GM20431 (cell line): ENCODE results near the gene ALPG.
"Not testable (repeated sequence)": the region's sequence is repeated elsewhere in the genome, so short reads cannot be mapped to it uniquely, and the experiment has no call there.

Experiments
- in situ Hi-C: fragments of 300-500 bp; cut with MseI, MboI; formaldehyde crosslinking; loops from one replicate; pipeline ENCODE4 v1.15.0; 2020; ENCODE audit warnings: low sequenced_read_pairs; ENCODE audit not compliant: unreplicated experiment

Gene ALPG

DNA sequence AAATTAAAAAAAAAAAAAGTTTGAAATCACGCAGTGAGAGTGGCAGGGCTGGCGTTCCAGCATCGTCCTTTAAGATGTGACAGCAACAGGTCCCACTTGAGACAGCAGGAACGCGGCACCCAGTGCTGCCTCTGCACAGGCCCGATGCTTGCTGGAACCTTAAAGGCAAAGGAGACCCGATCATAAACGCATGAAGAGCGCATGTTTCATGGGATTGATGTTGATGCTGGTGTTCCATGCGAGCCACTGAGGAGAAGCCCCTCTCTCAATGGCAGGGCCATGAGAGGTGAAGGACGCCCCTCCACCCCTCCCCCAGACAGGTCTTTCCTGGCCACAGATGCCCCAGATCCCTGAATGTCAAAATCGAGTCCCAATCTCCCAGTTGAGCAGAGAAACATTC is 31.4 kb downstream of the ALPG start:
- in situ Hi-C loops, result no loop called here

DNA sequence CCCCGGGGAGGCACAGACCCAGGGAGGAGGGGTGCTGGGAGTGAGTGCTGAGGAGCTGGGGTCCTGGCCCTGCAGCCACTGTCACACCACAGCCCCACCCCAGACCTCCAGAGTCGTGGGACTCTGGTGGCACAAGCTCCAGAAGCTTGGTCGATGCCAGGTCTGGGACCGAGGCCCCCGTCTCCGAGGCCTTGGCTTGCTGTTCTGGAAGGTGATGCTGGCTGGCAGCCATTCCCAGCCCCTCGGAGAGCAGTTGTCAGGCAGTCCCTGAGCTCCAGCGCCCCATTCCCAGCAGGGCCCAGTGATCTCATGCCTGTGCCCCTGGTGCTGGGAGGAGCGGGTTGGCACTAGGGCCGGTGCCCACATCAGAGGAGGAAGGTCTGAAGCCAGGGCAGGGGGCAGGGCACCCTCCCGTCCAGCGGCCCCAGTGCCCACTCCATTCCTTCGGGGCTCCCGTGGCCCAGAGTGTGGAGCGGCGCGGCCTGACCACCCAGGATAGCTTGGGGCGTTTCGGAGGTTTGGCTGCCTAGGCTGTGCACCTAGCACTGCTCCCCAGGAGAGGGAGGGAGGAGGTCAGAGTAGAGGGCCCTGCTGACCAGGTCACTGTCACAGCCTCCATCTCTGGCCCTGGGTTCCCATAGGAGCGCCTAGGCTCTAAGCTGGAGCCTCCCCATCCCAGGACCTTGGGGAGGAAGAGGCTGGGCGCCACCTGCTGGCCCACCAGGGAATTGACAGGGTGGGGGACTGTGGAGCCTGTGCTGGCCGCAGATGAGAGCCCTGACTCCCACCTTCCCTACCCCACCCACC is 32.5 kb downstream of the ALPG start:
- in situ Hi-C loops, result no loop called here

- in situ Hi-C loops, result no loop called here
Observed at GRCh38 chr2:232439758-232440135, 33.1 kb downstream of the ALPG start.

DNA sequence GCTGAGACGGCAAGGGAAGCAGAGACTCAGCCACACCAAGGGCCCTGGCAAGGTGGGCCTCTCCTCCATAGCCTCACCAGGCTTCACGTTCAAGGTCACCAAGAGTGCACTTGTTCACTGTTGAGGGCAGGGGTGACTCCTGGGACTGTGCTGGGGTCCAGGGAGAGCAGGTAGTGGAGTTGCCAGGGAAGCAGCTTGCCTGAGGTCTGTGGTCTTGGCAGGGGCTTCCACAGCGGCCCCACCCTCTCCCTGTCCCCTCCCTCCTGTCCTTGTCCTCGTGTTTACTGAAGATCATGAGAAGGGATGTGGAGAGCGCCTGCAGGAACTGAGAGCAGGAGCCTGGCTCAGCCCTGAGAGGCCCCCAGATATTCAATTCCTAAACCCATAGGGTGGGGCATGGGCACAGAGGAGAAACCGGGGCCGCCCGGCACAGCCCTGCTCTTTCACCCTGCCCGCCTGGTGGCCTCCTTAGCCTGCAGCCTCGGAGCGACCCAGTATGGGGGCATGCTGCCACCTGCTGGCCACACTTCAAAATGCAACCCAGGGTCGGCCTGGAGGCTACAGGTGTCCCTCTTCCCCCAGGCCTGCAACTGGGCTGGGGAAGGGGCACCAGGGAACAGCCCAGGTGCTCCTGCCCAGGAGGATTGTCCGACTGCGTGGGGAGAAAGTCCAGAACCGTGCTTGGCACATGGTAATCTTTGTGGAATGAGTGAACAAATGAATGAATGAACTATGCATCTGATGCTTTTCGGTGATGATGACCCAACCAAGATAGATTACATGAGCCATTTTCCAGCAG is 33.8 kb downstream of the ALPG start:
- in situ Hi-C loops, result not testable (repeated sequence)

DNA sequence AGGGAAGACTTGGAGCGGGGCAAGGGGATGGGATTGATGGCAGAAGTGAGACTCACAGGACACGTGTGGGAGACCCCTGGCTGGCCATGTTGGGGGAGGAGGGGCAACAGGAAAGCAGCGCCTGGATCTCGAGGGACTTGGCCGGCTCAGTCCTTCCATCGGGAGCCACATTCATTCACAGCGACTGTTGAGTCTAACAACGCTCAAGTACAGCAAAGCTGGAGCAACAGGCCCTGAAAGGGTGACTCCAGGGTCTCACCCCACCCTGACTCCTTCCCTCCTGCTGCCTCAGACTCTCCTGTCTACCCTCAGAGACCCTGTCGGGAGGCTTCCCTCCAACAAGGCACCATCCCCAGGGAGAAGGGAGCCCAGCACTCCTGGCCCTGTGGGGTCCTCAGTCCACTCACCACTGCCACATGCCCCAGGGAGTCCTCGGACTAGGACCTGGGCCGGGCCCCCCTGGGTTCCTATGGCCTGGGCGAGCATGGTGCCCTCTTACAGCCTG is 34.6 kb downstream of the ALPG start:
- in situ Hi-C loops, result no loop called here

GRCh38 chr2:232441922-232442321 is 35.3 kb downstream of the ALPG start:
- in situ Hi-C loops, result not testable (repeated sequence)

DNA sequence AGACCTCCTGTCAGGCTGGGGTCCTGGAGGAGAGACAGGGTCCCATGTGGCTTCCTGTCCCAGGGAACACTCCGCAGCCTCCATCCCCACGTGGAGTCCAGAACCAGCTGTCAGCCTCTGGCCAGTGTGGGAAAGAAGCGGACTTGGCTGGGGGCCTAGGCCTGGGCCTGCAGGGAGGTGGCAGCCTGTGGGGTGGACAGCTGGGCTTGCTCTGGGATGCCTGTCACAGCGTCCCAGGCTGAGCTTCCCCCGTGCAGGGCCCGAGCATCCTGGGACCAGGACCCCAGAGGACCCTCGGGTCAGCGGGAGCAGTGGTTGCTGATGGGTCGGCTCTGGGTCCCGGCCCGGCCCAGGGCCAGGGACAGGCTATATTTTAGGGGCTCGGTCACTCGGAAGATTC is 35.8 kb downstream of the ALPG start:
- in situ Hi-C loops, result not testable (repeated sequence)

- in situ Hi-C loops, result not testable (repeated sequence)
Observed at GRCh38 chr2:232443047-232443446, 36.4 kb downstream of the ALPG start.

- in situ Hi-C loops, result not testable (repeated sequence)
Observed at GRCh38 chr2:232443669-232444408, 37.2 kb downstream of the ALPG start.

DNA sequence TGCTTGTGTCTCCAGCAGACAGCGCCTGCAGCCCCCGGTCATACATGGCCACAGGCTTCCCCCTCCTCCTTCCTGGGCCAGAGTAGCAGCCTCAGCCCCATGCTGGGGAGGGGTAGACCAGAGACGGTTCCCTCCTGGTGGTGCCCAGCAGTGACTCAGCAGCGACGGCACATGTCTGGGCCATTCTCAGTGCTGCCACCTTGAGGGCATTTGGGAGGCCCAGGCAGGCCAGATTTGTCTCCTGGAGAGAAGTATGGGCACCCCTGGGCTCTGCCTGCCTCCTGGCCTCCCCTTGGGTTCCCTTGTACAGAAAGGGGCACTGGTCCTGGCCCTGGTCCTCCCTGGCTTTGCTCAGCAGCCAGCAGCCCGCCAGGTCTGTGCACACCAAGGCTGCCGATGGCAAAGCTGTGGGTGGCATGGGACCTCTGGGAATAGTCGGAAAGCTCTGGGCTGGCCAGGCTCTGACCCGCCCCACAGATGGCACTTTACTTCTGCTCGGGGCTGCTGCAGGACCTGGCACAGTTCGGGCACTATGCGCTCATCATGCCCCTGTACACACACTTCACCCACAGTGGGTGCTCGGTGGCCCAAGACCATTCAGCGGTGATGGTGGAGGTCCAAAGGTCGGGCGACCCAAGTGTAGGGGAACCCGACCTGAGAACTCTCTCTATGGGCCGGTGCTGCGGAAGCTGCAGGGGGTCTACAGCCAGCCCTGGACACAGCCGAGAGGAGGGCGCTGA is 37.9 kb downstream of the ALPG start:
- in situ Hi-C loops, result no loop called here

DNA sequence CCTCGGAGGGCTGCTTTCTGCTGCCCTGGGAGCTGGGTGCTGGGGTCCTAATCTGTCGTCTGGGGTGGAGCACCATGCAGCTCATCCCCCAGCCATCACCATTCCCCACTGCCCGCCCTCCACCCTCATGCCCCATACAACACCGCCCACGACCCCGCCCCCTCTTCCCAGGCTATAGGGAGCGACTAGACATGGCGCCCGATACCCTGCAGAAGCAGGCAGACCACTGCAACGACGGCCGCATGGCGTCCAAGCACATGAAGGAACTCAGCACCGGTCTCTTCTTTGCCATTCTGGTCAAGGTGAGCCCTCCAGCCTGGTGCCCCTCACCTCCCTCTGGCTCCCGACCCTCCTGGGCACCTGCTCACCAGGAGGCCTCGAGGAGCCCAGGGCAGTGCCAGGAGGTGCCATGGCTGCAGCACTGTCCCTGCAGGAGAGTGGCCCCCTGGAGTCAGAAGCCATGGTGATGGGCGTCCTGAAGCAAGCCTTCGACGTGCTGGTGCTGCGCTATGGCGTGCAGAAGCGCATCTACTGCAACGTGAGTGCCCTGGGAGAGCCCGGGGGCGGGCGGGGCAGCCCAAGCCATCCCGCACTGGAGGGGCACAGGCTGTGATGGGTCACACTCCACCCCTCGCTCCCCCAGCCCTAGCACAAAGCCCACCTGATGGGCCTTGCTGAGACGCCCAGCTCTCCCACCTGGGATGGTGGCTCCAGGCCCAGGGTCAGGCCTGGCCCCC is 38.7 kb downstream of the ALPG start:
- in situ Hi-C loops, result not testable (repeated sequence)

- in situ Hi-C loops, result not testable (repeated sequence)
Observed at GRCh38 chr2:232446266-232446777, 39.7 kb downstream of the ALPG start.

- in situ Hi-C loops, result no loop called here
Observed at GRCh38 chr2:232447091-232447620, 40.5 kb downstream of the ALPG start.

GRCh38 chr2:232447638-232448303 is 41.1 kb downstream of the ALPG start:
- in situ Hi-C loops, result no loop called here

GRCh38 chr2:232448304-232448690 is 41.7 kb downstream of the ALPG start:
- in situ Hi-C loops, result no loop called here

- in situ Hi-C loops, result no loop called here
Observed at GRCh38 chr2:232449964-232450363, 43.3 kb downstream of the ALPG start.

DNA sequence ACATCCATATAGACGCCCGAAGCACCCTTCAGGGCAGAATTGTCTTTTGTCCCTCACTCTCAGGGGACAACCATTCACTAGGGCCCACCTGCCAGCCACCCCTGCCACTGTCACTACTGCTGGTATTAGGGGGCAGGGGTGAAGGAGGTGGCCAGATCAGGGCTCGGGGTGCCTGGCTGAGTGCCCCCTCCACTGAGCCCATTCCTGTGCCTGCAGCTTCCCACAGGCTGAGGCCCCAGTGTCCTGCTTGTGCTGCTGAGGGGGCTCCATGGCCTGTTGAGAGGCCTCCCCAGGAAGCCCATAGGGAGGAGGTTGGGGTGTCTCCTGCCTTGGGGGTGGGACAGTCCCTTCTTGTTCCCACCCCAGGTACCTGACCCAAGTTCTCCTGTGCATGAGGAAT is 45.0 kb downstream of the ALPG start:
- in situ Hi-C loops, result not testable (repeated sequence)

GRCh38 chr2:232454630-232455029 is 48.0 kb downstream of the ALPG start:
- in situ Hi-C loops, result no loop called here
